Measurements from ENCODE around the gene KDM4C. TPM values are rescaled to one million over a fixed set of nuclear protein-coding genes. Genes with fewer than 3 reads are reported as not detected.
A peak's percentile ranks its signal among the peaks of the same experiment; 100 is the strongest.

KDM4C gene
- total RNA-seq, 1 donor from 2014 or later: 43.2 TPM

DNA sequence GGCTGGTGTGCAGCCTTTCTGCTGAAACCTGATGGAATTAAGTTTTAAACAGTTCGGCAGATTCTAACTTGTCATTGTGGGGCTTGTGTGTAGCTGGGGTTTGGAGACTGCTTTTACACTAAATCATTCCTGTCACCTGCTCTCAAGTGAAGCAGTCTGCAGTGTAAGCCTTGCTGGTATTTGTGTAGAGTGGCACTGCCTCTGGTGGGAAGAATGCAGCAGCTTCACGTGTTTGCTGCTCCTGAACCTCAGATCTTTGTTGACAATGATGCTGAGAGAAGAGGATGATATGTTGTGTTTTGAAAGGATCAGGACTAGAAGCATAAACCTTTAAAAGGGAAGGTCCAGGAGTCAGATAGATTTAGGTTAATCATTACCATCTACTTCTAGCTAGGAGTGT, 88.1 kb downstream of the KDM4C start:
- no peak for FAIRE-seq

DNA sequence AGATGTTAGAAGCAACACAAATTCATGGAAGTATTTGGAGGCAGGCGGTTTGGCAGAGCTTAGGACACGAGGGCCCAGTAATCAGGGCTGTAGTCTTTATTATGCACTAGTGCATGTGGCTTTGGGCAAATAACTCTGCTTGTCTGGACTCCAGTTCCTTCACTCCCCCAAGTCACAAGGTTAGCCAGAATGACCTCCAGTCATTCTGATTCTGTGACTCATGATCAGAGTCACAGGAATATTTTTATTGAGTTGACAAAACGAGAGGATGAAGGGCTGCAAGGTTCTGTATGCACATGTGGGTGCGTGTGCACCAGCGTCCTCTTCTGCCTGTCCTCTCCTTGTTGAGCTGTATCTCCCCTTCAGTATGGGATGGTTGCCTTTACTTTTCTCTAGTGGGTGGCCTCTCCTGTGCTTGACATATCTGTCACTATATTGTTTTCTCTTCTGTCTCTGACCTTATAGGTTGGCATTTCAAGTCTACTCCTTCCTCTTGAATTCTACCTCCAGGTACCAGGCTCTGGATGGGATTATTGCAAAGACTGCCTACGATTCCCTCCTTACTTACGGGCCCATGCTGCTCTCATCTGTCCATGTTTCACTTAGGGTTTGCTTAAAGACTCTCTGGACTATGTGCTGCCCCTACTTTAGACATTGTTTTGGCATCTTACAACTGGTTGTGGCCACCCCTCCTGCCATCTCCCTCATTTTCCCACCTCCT, 94.6 kb downstream of the KDM4C start:
- FAIRE-seq: no peak
- no peak for DNase-seq (ENCODE audit: low spot score in 2 of 2)

More for the DNA sequence above, 88.1 kb downstream of the KDM4C start:
- no peak for DNase-seq (ENCODE audit: low spot score in 2 of 2)

DNA sequence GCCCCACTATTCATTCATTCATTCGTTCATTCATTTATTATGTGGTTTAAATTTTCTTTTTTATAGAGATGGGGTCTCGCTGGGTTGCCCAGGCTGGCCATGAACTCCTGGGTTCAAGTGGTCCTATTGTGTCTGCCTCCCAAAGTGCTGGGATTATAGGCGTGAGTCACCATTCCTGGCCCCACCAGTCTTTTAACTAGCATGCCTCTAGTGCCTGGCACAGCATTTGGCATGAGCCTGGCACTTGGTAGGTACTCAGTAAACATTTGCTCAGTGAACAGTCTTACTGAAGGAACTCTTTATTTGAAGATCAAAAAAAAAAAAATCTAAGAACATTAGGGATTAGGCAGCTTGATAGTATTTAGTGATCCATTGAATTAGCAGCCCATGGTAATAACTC, 98.1 kb downstream of the KDM4C start:
- FAIRE-seq (no peak), DNase-seq (ENCODE audit: low spot score in 2 of 2) (no peak)

DNA sequence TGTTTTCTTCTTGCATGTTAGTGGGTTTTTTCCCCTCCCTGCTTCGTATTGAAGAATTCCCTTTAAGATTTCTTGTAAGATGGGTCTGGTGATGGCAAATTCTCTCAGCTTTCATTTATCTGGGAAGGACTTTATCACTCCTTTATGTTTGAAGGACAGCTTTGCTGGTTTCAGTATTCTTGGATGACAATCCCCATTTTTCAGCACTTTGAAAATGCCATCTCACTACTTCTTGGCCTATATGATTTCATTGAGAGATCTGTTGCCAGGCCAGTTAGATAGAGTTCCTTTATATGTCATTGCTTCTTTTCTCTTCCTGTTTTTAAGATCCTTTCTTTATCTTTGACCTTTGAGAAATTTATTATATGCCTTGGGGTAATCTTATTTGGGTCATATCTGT, 106.3 kb downstream of the KDM4C start:
- FAIRE-seq: no peak
- DNase-seq (ENCODE audit: low spot score in 2 of 2): no peak

DNA sequence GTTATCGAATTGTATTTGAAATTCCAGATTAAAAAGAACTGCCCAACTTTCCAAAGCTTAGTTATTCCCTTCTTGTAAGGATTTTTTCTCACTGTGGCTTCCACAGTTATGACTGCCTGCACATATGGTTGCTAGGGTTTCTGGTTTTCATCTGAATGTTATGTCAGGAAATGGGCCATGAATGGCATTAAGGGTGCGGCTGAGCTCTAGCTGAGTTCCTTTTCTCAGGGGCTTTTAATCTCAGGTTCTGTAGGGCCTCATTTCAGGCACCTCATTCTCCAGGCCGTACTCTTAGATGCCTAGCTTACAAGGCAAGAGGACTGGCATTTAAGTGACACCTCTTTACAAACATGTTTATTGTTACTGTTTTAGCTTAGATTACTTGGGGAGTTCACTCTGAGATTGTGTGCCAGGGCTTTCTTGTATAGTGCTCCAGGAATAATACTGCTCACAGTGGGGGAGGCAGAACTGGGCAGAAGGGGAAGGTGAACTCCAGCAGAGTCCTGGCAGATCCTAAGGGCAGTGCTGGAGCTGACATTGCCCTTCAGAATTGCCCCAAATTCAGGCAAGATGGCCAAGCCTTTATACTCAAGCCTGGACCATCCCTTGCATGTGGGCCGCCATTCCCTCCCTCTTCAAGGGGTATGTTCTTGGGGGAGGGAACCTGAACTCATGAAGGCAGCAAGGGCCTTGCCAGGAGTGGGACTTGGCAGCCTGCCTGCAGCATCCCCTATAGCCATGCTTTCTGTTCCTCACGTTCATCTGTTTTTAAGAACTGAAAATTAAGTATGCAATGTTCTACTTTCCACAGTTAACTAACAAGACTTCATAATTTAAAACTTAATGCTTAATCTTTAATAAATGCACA, 111.5 kb downstream of the KDM4C start:
- DNase-seq (ENCODE audit: low spot score in 2 of 2) (no peak), FAIRE-seq (no peak)

DNA sequence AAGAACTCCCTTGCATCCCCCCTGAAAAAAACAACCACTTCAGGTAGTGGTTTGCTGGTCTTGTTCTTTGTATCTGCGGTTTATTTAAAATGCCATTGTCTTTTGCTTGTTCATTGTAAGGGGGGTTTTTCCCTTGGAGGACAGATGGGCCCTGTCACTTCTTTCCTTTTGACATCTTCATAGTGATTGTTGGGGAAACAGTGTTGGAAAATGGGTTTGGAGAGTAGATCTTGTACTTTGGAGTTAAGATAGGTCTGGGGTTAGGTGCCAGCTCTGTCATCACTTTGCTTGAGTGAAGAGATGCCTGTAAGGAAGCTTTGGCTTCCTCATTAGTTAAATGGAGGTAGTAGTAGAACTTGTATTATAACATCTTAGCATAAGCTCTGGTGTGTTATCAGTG, 112.4 kb downstream of the KDM4C start:
- FAIRE-seq (no peak), DNase-seq (ENCODE audit: low spot score in 2 of 2) (no peak)

DNA sequence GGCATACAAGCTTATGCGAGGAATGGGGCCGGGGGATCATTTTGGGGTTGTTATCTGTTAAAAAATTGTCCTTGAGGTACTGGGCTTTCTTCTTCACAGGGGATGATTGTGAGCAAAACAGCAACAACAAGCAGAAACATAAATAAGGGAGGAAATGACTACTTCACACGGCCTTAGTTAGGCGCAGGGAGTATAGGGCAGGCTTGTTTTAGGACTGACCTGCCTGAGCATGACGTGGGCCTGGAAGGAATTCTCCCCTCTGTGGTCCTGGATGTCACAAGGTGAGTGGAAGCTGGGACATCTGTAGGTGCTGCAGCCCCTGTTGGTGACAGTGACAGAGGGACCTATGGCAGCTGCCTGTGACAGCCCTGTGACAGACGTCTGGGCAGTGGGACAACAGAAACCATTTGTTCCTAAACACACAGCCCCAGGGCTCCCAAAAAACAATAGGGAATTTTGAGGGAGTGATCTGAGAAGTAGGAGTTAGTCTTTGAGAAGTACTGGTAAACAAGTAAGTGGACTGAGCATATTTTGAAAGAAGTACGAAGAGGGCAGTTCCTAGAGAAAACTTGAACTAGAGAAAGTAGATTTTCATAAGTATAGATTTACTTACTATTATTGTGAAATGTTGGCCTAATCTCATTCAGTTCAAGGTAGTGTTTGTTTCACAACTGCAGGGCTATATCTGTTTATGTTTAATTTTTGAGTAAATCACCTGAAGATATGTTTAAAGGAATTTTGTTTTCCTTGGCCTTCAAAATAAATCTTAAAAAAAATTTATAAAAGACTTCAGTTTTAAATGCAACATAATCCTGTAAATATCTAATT, 113.1 kb downstream of the KDM4C start:
- FAIRE-seq: no peak
- no peak for DNase-seq (ENCODE audit: low spot score in 2 of 2)

DNA sequence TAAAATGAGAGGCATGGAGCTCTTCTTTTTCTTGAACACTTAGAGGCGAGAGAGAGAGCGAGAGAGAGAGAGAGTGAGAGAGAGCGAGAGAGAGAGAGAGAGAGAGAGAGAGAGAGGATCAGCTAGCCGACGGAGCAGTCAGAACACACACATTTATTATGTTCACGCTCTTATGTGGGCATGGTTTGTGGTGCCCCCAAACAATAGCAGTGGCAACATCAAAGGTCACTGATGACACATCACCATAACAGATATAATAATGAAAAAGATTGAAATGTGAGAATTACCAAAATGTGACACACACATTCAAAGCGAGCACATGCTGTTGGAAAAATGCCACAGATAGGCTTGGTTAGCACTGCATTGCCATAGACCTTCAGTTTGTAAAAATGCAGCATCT, 116.1 kb downstream of the KDM4C start:
- no peak for FAIRE-seq
- no peak for DNase-seq (ENCODE audit: low spot score in 2 of 2)

DNA sequence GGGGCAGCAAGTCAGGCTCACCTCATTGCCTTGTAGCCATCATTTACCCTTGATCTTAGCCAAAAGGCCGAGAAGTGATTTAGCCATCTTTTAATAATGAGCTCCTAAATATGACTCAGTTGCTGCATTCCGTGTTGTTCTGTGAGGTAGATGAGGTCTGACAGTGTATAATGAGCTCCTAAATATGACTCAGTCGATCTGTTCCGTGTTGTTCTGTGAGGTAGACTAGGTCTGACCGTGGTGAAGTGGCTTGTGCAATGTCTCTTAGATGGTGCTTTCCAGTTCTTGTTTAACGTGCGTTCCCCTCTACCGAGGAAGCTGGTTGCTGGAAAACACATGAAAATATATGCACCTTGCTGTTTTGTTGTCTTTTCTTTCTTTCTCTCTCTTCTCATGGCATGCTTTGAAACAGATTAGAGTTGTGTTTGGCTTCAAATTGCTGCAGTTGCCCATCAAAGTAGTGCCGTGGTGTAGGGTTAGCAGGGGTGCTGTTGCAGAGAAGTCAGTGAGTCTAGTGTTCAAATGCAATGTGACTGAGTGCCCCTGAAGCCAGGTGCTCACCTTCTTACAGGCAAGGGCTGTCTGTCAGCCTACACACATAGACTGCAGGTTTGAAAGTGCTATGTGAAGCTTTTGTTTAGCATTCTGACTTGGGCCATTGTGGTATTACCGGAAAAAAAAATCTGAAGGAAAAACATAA, 118.6 kb downstream of the KDM4C start:
- FAIRE-seq (no peak), DNase-seq (ENCODE audit: low spot score in 2 of 2) (no peak)

DNA sequence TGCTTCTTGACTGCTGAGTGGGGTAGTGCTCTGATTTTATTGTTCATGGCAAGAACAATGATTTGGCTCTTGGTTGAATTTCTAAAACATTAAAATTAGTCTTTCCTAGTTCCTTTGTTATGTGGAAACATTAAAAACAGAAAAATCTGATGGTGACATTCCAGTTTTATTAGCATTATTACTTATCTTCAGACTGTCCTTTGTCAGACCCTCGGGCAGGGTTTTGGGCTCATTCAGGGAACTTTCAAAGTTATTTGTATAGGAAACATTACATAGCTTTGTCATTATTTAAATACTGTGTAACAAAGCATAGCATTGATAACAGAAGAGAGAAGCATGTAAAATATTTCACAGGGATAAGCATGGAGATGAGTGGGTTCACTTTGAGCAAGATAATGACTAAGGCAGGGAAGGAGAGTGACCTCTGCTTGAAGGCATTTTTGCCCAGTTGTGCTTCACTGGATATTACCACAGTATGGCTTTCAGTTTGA, 119.9 kb downstream of the KDM4C start:
- no peak for FAIRE-seq
- no peak for DNase-seq (ENCODE audit: low spot score in 2 of 2)

DNA sequence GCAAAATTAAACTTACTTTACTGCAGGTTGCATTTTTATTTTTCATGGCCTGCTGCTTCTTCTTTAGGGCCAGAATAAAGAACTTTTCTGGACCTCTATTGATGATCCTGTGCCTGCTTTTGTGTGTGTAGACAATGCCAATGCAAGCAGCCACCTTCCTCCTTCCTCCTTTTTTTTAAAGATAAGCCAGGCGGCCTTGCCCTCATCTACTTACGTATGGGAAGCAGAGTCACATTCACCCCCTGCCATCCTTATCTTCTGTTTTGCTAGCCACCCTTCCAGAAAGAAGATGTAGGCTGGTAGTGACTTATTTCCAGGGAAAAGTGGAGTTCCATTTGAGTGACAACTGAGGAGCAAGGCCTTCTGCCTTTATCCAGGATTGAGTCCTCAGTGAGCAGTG, 122.9 kb downstream of the KDM4C start:
- DNase-seq (ENCODE audit: low spot score in 2 of 2) (no peak), FAIRE-seq (no peak)

DNA sequence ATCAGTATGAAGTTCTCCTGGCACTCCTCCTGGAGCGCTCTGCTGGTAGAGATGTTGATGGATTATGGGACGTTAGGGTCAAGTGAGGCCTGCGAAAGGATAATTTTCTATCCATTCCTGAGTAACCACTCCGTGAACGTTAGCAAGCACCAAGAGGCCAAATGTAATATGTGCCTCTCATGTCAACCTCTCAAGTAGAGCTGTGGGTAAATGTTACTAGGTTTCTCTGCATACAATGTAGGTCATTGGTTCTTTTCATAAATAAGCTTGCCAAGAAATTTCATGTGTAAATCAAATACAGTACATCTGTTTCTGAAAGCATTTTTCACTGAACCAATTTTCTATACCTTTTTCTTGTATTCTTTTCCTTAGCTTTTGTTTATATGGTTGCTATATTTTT, 126.3 kb downstream of the KDM4C start:
- FAIRE-seq: no peak
- no peak for DNase-seq (ENCODE audit: low spot score in 2 of 2)

DNA sequence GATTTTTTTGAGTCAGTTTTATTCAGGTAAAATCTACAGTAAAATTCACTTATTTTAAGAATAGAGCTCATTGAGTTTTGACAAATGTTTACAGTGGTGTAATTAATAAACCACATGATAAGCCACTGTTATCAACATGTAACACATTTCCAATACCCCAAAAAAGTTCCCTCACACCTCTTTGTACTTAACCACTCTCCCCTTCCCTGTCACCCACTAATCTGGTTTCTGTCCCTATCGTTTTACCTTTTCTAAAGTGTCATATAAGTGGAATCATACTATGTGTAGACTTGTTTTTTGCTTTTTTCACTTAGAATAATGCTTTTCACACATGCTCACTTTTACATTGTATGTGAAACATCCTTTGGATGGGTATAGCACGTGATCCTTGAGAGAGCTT, 127.2 kb downstream of the KDM4C start:
- FAIRE-seq (no peak), DNase-seq (ENCODE audit: low spot score in 2 of 2) (no peak)

DNA sequence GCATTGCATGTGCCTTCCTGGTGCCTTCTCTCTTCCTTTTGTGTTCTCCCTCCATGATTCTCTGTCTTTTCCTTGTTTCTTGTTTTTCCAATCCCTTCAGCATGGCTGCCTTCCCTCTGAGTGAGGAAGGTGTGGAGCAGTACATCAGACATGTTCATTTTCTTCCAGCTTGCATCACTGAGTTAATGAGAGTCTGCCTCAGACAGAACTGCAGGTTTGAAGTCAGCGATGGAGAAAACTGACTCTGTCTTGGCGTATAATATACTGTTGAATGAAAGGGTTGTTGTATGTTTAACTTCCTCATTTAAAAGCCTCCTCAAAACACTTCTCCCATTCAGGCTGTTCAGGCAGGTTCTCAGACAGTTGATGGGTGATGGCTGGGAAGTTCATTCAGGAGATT, 129.3 kb downstream of the KDM4C start:
- FAIRE-seq: no peak

DNA sequence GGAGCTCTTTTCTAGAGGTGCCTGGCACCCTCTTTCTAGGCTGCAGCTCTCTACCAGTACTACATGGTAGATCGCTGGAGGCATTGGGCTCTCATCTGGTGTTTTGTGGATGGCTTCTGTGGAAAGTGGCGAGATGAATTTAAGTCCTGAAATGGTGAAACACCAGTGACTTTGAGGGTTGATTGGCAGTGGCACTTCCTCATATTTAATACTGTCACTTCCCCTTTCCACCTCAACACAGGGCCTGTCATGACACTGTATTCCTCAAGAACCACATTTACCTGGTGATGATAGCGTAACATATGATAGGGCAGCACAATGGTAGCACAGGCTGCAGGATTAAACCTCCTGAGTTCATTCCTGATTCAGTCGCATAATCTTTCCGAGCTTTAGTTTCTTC, 132.1 kb downstream of the KDM4C start:
- FAIRE-seq (no peak), DNase-seq (ENCODE audit: low spot score in 2 of 2) (no peak)

More for the DNA sequence above, 129.3 kb downstream of the KDM4C start:
- no peak for DNase-seq (ENCODE audit: low spot score in 2 of 2)

DNA sequence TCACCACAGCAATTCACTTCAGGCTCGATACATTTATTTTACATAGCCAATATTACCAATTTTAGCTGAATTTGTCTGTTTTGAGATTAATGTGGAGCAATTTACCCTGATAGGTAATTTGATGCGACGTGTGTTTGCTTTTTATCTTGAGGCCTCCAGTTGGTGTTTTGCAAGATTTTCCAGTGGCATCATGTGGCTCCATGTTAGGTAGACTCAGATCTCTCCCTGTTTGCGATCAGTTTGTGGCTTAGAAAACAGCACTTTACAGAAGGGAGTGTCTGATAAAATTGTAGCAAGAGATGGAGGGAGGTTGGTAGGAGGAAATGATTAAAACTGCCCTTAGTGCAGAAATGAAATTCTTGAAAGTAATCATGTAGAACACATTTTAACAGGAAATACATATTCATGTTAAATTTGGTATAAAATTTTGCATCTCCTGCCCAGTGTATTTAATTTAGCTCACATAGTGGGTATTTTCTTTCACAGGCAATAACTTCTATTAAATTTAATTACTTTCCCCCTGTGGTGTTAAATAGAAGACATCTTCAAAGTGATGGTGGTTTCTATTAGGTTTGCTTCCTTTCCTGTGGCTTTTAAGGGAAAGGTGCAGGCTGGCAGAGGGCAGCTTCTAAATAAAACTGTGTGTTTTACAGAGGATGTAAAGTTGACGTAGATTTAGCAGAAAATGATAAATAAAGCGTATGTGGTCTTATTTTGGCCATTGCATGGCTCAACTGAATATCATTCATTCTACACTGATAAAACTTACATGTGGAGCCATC, 135.8 kb downstream of the KDM4C start:
- FAIRE-seq (no peak), DNase-seq (ENCODE audit: low spot score in 2 of 2) (no peak)

DNA sequence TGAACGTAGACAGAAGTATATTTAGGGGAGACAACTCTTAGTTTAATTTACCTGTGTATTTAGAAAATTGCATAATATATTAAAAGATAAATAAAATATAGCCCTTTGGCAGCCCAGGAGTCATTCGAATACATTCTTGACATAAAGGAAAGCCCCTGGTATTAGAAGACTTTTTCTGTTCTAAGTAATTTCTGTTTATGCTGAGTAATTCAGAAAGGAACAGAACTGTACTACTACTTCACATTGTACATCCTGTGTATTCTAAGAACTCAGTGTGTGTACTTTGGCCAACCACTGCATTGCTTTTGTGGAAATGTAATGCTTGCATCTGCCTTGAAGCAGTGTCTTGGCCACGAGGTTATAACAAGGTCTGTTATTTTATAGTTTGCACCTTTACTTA, 136.4 kb downstream of the KDM4C start:
- FAIRE-seq (no peak), DNase-seq (ENCODE audit: low spot score in 2 of 2) (no peak)

DNA sequence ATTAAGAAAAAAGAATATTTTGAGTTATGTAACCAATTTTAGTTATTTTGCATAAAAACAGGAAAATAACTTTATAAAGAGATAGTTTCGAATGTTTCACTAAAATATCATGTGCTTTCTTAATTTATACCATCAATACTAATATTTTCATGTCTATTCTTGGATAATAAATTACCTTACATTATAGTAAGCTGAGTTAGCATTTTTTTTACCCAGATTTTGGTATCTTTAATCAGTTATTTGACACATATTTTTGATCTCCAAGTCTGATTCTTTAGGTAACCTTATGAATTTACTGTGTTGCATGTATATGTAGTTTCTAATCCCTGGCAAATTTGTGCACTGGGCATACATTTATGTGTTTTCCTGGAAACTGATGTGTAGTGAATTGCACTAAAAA, 138.0 kb downstream of the KDM4C start:
- FAIRE-seq (peak; percentile 19), DNase-seq (ENCODE audit: low spot score in 2 of 2) (no peak)

DNA sequence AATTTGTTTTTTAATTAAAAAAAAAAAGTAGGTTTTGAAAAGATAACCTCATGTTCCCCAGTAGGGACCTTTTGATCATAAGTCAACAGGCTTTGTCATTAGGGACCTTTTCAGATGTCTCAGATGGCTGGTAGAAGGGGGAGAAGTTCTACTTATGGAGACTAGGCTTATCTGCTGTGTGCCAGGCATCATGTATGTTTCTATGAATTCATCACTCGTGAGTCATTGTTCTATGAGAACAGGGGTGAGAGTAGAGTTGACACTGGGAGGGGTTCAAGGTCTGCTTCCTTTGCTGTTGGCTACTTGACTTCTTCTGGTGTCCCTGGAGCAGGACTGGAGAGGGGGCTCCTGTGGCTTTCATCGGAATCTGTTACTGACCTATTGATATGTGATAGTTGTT, 138.8 kb downstream of the KDM4C start:
- FAIRE-seq (no peak), DNase-seq (ENCODE audit: low spot score in 2 of 2) (no peak)
